GM21619 (cell line): ENCODE data around the gene SCAPER.

ENCODE experiments used
- ATAC-seq: cut with Tn5 transposase; IDR thresholded peaks from one replicate; pipeline ENCODE4 v1.9.1; 2021; ENCODE audit not compliant: unreplicated experiment

The SCAPER gene

GRCh38 chr15:76376029-76376428, 529.1 kb downstream of the SCAPER start:
- no peak for ATAC-seq

- no peak for ATAC-seq
These were observed 537.0 kb downstream of the SCAPER start for GRCh38 chr15:76368122-76368621.

DNA sequence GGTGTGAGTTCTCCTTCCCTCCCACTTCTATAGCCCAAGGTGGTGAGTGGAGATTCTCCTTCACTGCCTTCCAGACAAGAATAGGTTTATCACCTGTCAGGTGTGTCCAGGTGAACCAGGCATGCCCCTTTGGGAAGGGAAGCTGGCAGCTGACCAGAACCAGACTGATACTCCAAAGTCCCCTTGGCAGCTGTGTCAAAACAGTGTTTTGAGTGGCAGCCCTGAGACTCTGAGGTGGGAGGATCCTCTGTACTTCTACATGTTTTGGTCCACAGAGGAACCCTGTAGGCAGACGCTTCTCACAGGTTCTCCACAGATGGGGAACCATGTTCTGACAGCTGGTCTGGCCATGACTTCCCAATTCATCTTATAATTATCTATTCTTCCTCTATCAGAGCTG, 538.4 kb downstream of the SCAPER start:
- ATAC-seq = no peak

GRCh38 chr15:76363251-76363650, 541.9 kb downstream of the SCAPER start:
- ATAC-seq = no peak

DNA sequence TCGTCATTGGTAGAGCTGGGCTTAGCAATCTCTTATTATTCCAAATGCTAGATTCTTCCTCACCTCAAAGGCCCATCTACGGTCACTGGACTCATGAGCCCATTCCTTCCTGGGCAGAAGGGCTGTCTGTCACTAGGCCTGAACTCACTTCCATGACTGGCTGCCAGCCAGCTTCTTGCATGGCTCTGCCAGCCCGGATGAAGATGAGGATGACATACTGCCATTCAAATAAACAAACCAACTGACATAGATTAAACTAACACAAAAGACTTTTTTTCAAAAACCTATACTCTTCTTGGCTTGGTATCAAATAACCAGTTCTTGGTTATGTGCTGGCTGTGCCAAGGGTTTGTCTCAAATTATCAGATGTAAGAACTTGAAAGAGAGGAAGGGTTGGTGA, 544.7 kb downstream of the SCAPER start:
- no peak for ATAC-seq

- no peak for ATAC-seq
These were observed 546.0 kb downstream of the SCAPER start for GRCh38 chr15:76359152-76359551.

DNA sequence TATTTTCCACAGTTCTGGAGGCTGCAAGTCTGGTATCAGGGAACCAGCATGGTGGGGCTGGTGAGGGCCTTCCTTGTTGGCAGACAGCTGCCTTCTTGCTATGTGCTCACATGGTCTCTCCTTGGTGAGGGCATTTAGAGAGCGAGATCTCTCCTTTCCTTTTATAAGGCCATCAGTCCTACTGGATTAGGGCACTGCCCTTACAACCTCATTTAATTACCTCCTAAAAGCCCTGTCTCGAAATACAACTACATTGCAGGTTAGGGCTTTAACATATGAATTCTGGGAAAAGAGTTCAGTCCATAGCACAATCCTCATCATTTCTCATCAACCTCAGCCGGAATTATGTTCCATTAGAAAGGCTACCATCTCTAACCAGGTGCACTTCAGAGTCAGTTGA, 546.7 kb downstream of the SCAPER start:
- no peak for ATAC-seq

GRCh38 chr15:76354823-76355440, 550.2 kb downstream of the SCAPER start:
- no peak for ATAC-seq

GRCh38 chr15:76353903-76354302, 551.2 kb downstream of the SCAPER start:
- no peak for ATAC-seq

DNA sequence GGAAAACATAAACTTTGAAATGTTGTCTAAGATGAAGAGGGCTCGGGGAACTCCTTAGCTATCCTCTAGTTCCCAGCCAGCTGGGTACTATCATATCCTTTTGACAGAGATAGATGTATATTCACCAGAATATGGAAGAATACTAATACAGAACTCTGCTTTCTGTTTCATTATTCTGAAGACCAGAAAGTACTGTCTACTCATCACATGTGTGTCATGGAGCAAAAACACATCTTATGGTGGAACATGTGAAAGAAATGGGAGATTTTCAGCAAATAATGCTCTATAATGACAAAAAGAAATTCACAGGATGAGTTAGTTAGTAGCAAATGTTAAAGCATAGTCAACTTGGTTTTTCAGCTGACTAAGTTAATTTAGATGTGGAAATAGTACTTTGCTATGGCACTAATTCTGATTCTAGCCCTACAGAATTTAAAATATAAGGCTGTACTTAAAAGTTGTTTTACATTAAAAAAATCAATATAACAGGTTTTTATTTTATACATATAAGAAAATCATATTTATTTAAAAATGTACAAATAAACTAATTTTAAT, 552.0 kb downstream of the SCAPER start:
- ATAC-seq = no peak

- ATAC-seq = no peak
These were observed 555.7 kb downstream of the SCAPER start for GRCh38 chr15:76349301-76350070.

GRCh38 chr15:76347482-76348055, 557.6 kb downstream of the SCAPER start:
- no peak for ATAC-seq

- ATAC-seq = no peak
These were observed 558.3 kb downstream of the SCAPER start for GRCh38 chr15:76346669-76347481.

- ATAC-seq = no peak
These were observed 559.1 kb downstream of the SCAPER start for GRCh38 chr15:76345880-76346668.

DNA sequence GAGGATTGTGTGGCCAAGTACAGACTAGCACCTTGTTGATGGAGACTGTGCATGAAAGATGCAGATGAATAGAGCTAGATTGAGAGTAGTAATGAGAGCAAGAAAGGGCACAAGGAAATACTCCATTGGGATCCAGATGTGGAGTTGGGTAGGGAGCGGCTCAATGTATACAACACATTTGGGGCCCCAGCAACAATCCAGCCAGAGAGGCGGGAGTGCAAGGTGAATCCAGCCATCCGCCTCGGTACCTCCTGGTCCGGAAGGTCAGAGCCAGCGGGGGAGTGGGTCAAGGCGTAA, 559.6 kb downstream of the SCAPER start:
- no peak for ATAC-seq

DNA sequence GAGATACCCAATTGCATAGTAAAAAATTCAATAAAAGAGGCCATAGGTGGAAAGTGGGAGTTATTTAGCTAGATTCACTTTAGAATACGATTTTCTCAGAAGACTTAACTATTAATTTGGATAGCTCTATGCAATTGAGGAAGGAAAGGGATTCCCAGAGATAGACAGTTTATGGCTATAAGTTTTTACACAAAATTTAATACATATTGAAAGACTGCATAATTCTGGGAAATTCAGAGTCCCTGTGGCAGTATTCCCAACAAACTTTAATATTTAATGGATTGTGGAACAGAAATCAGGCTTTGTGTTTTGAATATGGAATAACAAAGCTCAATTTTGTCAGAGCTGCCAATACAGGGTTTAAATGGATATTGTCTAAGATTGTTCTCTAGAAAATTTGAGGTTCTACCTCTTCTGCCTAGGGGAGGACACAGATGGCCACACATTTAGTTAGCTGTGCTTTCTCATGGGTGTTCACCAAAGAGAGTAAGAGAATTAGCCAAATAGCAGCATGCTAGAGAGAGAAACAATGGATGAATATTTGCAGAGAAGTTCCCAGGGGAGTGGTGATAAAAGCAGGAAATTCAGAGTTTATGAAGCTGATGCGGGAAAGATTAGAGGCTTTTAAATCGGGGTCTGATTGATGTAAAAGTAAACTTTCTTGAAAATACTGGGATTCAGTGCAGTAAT, 560.1 kb downstream of the SCAPER start:
- no peak for ATAC-seq

GRCh38 chr15:76343313-76343996, 561.7 kb downstream of the SCAPER start:
- ATAC-seq = no peak

GRCh38 chr15:76342382-76343201, 562.5 kb downstream of the SCAPER start:
- ATAC-seq = no peak

- no peak for ATAC-seq
These were observed 563.1 kb downstream of the SCAPER start for GRCh38 chr15:76342058-76342381.
